Spleen (tissue), 7 donors: ENCODE results near the gene PLA2G2A.

Experiments
- POLR2A ChIP-seq, 3 donors: fragments of 450-650 bp; IDR thresholded peaks; one replicate each; pipeline ENCODE4 v1.5.1; 2017; ENCODE audit warnings: antibody characterized with exemption in 3 of 3, mild to moderate bottlenecking in 1 of 3
- TF ChIP-seq, protein P1 (sequence below), 11 experiments: fragments of 200-600 bp in 7 of 11; fragments of 450-650 bp in 4 of 11; sonication (generic) in 4 of 11; IDR thresholded peaks in 8 of 11; conservative IDR thresholded peaks in 3 of 11; 1 replicate in 7 of 11; 2 replicates in 4 of 11; pipeline versions ENCODE4 v1.4.0 to v1.8.0; 2016 to 2021; ENCODE audit warnings: antibody characterized with exemption in 11 of 11, inconsistent platforms in 4 of 11, mild to moderate bottlenecking in 1 of 11
- donor health status: DM: no; HTN: no; CAD: no; lungs with moderate emphysema.
- donor health status: DM: no; HTN: no; CAD: no.
- donor health status: DM: no; HTN: no; CAD: no.

DNA sequence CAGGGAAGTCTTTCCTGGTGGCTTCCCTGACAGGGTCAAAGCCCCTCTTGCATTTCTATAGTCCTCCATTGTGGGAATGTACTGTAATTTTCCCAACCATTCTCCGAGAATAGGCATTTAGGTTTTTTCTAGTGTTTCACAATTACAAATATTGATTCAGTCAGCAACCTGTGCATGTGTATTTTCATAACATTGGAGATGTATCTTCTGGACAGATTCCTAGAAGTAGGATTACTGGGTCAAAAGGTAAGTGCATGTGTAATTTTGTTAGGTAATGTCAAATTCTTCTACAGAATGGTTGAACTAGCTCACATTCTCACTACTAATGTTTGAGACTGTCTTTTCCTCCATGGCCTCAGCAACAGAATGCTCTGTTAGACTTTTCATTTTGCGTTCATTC lies 8.3 kb upstream of the PLA2G2A start:
- no peak for TF ChIP-seq POLR2A (IDR thresholded peaks at IDR 0.05)
- TF ChIP-seq, protein P1, sequence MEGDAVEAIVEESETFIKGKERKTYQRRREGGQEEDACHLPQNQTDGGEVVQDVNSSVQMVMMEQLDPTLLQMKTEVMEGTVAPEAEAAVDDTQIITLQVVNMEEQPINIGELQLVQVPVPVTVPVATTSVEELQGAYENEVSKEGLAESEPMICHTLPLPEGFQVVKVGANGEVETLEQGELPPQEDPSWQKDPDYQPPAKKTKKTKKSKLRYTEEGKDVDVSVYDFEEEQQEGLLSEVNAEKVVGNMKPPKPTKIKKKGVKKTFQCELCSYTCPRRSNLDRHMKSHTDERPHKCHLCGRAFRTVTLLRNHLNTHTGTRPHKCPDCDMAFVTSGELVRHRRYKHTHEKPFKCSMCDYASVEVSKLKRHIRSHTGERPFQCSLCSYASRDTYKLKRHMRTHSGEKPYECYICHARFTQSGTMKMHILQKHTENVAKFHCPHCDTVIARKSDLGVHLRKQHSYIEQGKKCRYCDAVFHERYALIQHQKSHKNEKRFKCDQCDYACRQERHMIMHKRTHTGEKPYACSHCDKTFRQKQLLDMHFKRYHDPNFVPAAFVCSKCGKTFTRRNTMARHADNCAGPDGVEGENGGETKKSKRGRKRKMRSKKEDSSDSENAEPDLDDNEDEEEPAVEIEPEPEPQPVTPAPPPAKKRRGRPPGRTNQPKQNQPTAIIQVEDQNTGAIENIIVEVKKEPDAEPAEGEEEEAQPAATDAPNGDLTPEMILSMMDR (IDR thresholded peaks at IDR 0.05 in 8 of 11, conservative IDR thresholded peaks at IDR 0.05 in 3 of 11), result no peak
